Upper lobe of left lung (tissue), 4 donors: ENCODE measurements around the gene EMC10.

Experiments used
- EP300 ChIP-seq, 4 donors: sonication (generic); formaldehyde crosslinking; IDR thresholded peaks; one replicate each; pipeline ENCODE4 v1.5.1; 2017; ENCODE audit warnings: antibody characterized with exemption in 4 of 4, control low read depth in 2 of 4
- POLR2A ChIP-seq, 4 donors: fragments of 450-650 bp; IDR thresholded peaks; one replicate each; pipeline ENCODE4 v1.5.1; 2016 to 2017; ENCODE audit warnings: antibody characterized with exemption in 4 of 4, mild to moderate bottlenecking in 2 of 4
- POLR2AphosphoS5 ChIP-seq, 2 donors: sonication (generic); formaldehyde crosslinking; IDR thresholded peaks; one replicate each; pipeline ENCODE4 v1.5.1; 2017; ENCODE audit warnings: antibody characterized with exemption in 2 of 2
- TF ChIP-seq, protein P1 (sequence below), 6 experiments: fragments of 450-650 bp in 4 of 6; fragments of 200-600 bp in 2 of 6; sonication (generic) in 2 of 6; IDR thresholded peaks; one replicate each; pipeline ENCODE4 v1.5.1; 2016 to 2019; ENCODE audit warnings: antibody characterized with exemption in 6 of 6

DNA sequence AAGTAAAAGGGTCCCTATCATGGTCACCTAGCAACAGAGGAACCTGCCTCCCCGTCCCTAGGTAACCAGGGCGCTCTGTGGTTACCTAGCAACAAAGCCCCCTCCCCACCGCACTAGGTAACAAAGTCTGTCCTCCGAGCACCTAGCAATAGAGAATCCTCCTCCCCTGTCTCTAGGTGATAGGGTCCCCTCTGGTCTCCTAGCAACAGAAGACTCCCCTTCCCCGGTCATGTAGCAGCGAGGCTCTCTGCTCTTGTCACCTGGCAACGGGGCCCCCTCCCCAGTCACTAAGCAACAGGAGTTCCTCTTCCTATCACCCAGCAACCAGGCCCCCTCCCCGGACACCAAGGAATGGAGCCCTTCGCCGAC, 34.4 kb downstream of the EMC10 start:
- TF ChIP-seq, protein P1, sequence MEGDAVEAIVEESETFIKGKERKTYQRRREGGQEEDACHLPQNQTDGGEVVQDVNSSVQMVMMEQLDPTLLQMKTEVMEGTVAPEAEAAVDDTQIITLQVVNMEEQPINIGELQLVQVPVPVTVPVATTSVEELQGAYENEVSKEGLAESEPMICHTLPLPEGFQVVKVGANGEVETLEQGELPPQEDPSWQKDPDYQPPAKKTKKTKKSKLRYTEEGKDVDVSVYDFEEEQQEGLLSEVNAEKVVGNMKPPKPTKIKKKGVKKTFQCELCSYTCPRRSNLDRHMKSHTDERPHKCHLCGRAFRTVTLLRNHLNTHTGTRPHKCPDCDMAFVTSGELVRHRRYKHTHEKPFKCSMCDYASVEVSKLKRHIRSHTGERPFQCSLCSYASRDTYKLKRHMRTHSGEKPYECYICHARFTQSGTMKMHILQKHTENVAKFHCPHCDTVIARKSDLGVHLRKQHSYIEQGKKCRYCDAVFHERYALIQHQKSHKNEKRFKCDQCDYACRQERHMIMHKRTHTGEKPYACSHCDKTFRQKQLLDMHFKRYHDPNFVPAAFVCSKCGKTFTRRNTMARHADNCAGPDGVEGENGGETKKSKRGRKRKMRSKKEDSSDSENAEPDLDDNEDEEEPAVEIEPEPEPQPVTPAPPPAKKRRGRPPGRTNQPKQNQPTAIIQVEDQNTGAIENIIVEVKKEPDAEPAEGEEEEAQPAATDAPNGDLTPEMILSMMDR (IDR thresholded peaks at IDR 0.05): no peak
- TF ChIP-seq POLR2A (IDR thresholded peaks at IDR 0.05) (peak in 1 of 4 donors; percentile 24), POLR2AphosphoS5 (IDR thresholded peaks at IDR 0.05) (no peak), EP300 (IDR thresholded peaks at IDR 0.05) (no peak)
